NCI-H187 (cell line): Measurements from ENCODE around the gene LSR.

Source experiments
- DNase-seq, 2 experiments: peaks; one replicate each; lab custom pipeline; 2025; lab: John Stamatoyannopoulos, UW

Gene LSR

GRCh38 chr19:35247526-35248309 is 1.1 kb upstream of the LSR start:
- peak; percentile 92 to 93 for DNase-seq

GRCh38 chr19:35249146-35249847 is 495 bp downstream of the LSR start:
- DNase-seq: no peak

- DNase-seq: no peak
These were observed 1.3 kb downstream of the LSR start for GRCh38 chr19:35249848-35250711.

GRCh38 chr19:35251456-35251855 is 2.7 kb downstream of the LSR start:
- DNase-seq: no peak

GRCh38 chr19:35253316-35254286 is 4.8 kb downstream of the LSR start:
- no peak for DNase-seq

- no peak for DNase-seq
These were observed 5.8 kb downstream of the LSR start for GRCh38 chr19:35254341-35255297.

- DNase-seq: no peak
These were observed 7.8 kb downstream of the LSR start for GRCh38 chr19:35256566-35256965.

GRCh38 chr19:35257113-35257461 is 8.3 kb downstream of the LSR start:
- no peak for DNase-seq

- no peak for DNase-seq
These were observed 12.0 kb downstream of the LSR start for GRCh38 chr19:35260694-35261304.

GRCh38 chr19:35261356-35262100 is 12.7 kb downstream of the LSR start:
- DNase-seq: no peak

- no peak for DNase-seq
These were observed 13.4 kb downstream of the LSR start for GRCh38 chr19:35262101-35262761.

- no peak for DNase-seq
These were observed 15.7 kb downstream of the LSR start for GRCh38 chr19:35264268-35265125.

GRCh38 chr19:35265126-35265899 is 16.5 kb downstream of the LSR start:
- no peak for DNase-seq

- no peak for DNase-seq
These were observed 17.2 kb downstream of the LSR start for GRCh38 chr19:35265900-35266519.

GRCh38 chr19:35266520-35267352 is 17.9 kb downstream of the LSR start:
- DNase-seq: no peak
